Subcutaneous abdominal adipose tissue (tissue), 5 donors: ENCODE data around the gene GPR68.
"Not testable (repeated sequence)": the region's sequence is repeated elsewhere in the genome, so short reads cannot be mapped to it uniquely, and the experiment has no call there.

Source experiments
- H3K27ac ChIP-seq: one replicate; pipeline ENCODE4 v1.7.0; 2013; ENCODE audit warnings: low read depth, mild to moderate bottlenecking, inconsistent platforms, low read length, moderate library complexity
- H3K27me3 ChIP-seq, 5 donors: one replicate each; pipeline ENCODE4 v1.7.0; 2013; ENCODE audit warnings: low read length in 5 of 5, inconsistent platforms in 1 of 5; ENCODE audit not compliant: control insufficient read depth in 5 of 5, insufficient read depth in 4 of 5
- H3K36me3 ChIP-seq, 5 donors: one replicate each; pipeline ENCODE4 v1.7.0; 2013; ENCODE audit warnings: low read length in 5 of 5; ENCODE audit not compliant: control insufficient read depth in 5 of 5, insufficient read depth in 5 of 5
- H3K4me1 ChIP-seq, 5 donors: one replicate each; pipeline ENCODE4 v1.7.0; 2013; ENCODE audit warnings: low read length in 5 of 5, mild to moderate bottlenecking in 3 of 5, moderate library complexity in 1 of 5; ENCODE audit not compliant: control insufficient read depth in 5 of 5, insufficient read depth in 5 of 5
- H3K4me3 ChIP-seq, 5 donors: one replicate each; pipeline ENCODE4 v1.7.0; 2013; ENCODE audit warnings: low read length in 5 of 5, low read depth in 1 of 5
- H3K9ac ChIP-seq, 5 donors: one replicate each; pipeline ENCODE4 v1.7.0; 2013; ENCODE audit warnings: low read length in 5 of 5, mild to moderate bottlenecking in 4 of 5, moderate library complexity in 3 of 5
- H3K9me3 ChIP-seq, 5 donors: one replicate each; pipeline ENCODE4 v1.7.0; 2013; ENCODE audit warnings: low read length in 5 of 5; ENCODE audit not compliant: control insufficient read depth in 5 of 5
- donor health status: healthy.
- donor health status: healthy.
- donor health status: healthy.
- donor health status: healthy.
- donor health status: healthy.

The GPR68 gene

DNA sequence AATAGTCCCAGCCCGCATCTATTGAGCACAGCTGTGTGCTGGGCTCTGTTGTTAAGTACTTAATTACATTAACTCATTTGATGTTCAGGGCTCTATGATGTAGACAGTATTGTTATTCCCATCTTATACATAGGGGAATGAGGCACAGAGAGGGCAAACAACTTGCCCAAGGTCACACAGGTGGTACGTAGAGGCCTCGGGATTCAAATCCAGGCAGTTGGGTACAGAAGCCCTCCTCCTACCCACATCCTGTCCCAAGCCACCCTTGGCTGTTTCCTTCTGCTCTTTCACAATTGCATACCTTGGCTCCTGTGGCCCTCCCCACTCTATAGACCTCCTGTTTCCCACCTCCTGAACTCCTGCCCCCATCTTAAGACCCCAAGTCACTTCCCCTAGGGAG, 10.0 kb upstream of the GPR68 start:
- H3K9ac ChIP-seq, result no peak overlapping the region
- H3K4me3 ChIP-seq, result no peak overlapping the region
- H3K27ac ChIP-seq, result no peak overlapping the region
- H3K27me3 ChIP-seq, result peaks cover 0 to 5% (median 0%) of the 10 kb centered on the region in 5 donors
- peaks cover 1 to 33% (median 16%) of the 10 kb centered on the region in 5 donors for H3K4me1 ChIP-seq
- H3K36me3 ChIP-seq, result no peaks in the 10 kb centered on the region
- H3K9me3 ChIP-seq, result no peaks in the 10 kb centered on the region

DNA sequence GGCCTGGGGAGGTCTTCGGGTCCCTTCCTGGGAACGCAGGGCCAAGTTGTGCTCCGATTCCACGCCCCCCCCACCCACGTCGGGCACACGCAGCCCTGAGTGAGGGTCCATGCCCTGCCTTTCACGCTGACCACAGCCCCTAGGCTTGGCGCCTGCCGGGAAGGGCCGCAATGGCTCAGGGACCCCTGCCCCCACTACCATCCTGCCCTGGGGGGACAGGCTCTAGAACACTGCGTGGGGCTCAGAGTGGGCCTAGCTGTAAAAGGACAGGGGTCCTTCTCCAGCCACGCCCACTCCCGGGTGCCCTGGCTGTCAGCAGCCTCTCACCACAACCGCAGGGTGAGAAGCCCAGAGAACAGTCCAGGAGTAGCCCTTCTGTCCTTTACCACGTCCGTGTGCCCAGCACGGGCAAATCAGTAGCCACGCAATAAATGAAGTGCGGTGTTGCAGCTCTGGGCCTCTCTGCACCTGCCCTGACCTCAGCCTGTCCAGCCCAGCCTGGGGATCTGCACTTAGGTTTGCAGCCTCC, 9.4 kb upstream of the GPR68 start:
- Histone ChIP-seq H3K9ac (peak overlapping the region in 3 of 5 donors; percentile 38 to 72 (median 49)), H3K9me3 (no peaks in the 10 kb centered on the region), H3K4me1 (peaks cover 1 to 33% (median 16%) of the 10 kb centered on the region in 5 donors), H3K27me3 (peaks cover 0 to 5% (median 0%) of the 10 kb centered on the region in 5 donors), H3K27ac (no peak overlapping the region), H3K4me3 (peak overlapping the region in 4 of 5 donors; percentile 58 to 66 (median 62)), H3K36me3 (no peaks in the 10 kb centered on the region)

- Histone ChIP-seq H3K9me3 (no peaks in the 10 kb centered on the region), H3K4me1 (peaks cover 1 to 33% (median 16%) of the 10 kb centered on the region in 5 donors), H3K27me3 (peaks cover 0 to 3% (median 0%) of the 10 kb centered on the region in 5 donors), H3K36me3 (no peaks in the 10 kb centered on the region), H3K27ac (no peak overlapping the region), H3K4me3 (peak overlapping the region in 4 of 5 donors; percentile 58 to 71 (median 64)), H3K9ac (peak overlapping the region in 4 of 5 donors; percentile 38 to 72 (median 54))
Measured at GRCh38 chr14:91252871-91253794, 8.6 kb upstream of the GPR68 start.

DNA sequence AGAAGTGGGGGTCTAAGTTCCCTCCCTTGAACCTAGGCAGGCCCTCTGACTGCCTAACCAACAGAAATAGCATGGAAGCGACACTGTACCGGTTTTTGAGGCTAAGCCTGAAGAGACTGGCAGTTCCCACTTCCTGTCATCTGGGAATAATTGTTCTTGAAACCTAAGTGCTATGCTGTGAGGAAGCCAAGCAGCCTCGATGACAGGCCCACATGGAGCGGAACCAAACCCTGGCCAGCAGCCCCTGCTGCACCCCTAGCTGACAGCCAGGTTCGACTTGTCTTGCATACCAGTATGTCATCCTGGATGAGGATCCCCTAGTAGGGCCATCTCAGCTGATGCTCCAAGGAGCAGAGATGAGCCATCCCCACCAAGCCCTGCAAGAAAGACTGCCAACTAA, 6.4 kb upstream of the GPR68 start:
- Histone ChIP-seq H3K9me3 (peaks cover 0 to 3% (median 0%) of the 10 kb centered on the region in 5 donors), H3K27ac (no peak overlapping the region), H3K36me3 (no peaks in the 10 kb centered on the region), H3K27me3 (peaks cover 0 to 3% (median 0%) of the 10 kb centered on the region in 5 donors), H3K4me1 (peaks cover 1 to 33% (median 16%) of the 10 kb centered on the region in 5 donors), H3K4me3 (no peak overlapping the region), H3K9ac (no peak overlapping the region)

DNA sequence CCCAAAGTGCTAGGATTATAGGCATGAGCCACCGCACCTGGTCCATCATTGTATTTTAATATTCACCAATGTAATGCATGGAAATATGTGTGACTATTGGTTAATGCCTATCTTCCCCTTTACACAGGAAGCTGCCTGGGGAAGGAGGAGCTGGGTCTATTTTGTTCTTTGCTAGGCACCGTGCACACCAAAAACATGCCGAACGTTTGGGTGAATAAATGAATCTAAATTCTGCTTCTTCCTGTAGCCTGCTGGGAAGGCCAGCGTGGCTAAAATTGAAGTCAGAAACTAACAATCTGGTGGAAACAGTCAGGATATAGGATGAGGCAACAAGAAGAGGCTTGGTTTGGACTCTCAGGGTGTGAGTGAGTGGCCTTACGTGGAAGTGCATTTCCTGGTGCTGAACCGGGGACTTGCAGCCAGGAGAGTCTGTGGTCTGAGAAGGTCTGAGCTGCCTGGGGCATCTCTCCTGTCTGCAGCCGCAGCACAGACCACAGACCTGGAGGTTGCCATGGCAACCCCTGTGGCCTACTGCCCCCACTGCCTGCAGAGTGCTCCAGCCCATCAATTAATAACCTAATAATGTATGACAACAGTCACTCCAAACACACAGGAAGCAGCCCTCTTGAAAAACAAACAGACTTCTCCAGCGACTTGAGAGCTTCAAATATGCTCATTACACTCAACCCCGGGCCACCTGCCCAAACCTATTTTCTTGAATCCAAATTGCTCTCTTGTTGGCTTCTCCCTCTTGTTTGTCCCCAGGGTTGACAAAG, 5.5 kb upstream of the GPR68 start:
- Histone ChIP-seq H3K4me3 (no peak overlapping the region), H3K27me3 (peaks cover 0 to 4% (median 3%) of the 10 kb centered on the region in 5 donors), H3K4me1 (peaks cover 1 to 33% (median 16%) of the 10 kb centered on the region in 5 donors), H3K27ac (no peak overlapping the region), H3K9me3 (peaks cover 0 to 3% (median 0%) of the 10 kb centered on the region in 5 donors), H3K36me3 (no peaks in the 10 kb centered on the region), H3K9ac (no peak overlapping the region)

DNA sequence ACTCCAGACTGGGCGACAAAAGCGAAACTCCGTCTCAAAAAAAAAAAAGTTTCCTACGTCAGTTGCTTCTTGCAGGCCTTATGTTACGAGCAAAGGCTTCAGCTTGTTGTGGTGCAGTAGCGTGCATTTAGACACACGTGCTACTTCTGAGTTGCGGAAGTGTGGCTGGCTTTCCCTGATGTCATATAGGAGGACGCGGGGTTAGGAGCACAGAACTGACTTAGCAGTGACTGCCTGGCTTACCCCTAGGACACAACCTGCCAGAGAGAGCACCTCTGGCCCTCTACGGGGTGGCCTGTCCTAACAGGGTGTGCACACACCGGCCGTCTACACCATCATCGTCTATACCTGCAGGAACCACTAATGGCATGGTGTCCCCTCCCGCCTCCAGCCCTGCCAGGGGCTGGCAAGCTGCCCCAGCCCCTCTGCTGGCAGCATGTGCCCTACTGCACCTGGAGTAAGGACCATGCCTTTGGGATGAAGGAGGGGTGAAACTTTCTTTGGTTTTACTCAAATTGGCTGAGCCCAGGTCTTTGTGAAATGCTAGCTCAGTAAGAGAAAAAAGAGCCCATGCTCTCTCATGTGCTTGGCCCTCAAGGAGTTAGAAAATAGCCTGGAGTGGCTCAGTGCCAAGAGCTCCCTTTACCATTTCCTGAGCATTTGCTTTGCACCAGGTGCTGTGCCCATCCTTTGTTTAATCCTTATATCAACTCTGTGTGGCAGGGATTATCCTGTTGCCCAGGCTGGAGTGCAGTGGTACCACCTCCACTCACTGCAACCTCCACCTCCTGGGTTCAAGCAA, 1.7 kb upstream of the GPR68 start:
- Histone ChIP-seq H3K9me3 (peaks cover 0 to 3% (median 0%) of the 10 kb centered on the region in 5 donors), H3K27me3 (peaks cover 0 to 7% (median 4%) of the 10 kb centered on the region in 5 donors), H3K27ac (no peak overlapping the region), H3K4me1 (peaks cover 0 to 39% (median 23%) of the 10 kb centered on the region in 5 donors), H3K36me3 (no peaks in the 10 kb centered on the region), H3K4me3 (no peak overlapping the region), H3K9ac (no peak overlapping the region)

- H3K4me3 ChIP-seq, H3K9me3 ChIP-seq, H3K36me3 ChIP-seq, H3K27ac ChIP-seq, H3K9ac ChIP-seq: not testable (repeated sequence)
- Histone ChIP-seq H3K4me1 (peaks cover 0 to 34% (median 23%) of the 10 kb centered on the region in 5 donors), H3K27me3 (peaks cover 0 to 11% (median 4%) of the 10 kb centered on the region in 5 donors)
Measured at GRCh38 chr14:91245616-91246015, 1.1 kb upstream of the GPR68 start.

GRCh38 chr14:91245029-91245428, 525 bp upstream of the GPR68 start:
- H3K27me3 ChIP-seq, result peaks cover 0 to 11% (median 4%) of the 10 kb centered on the region in 5 donors
- H3K27ac ChIP-seq, result no peak overlapping the region
- H3K9ac ChIP-seq, result no peak overlapping the region
- no peaks in the 10 kb centered on the region for H3K36me3 ChIP-seq
- peaks cover 0 to 3% (median 0%) of the 10 kb centered on the region in 5 donors for H3K9me3 ChIP-seq
- no peak overlapping the region for H3K4me3 ChIP-seq
- H3K4me1 ChIP-seq, result peaks cover 0 to 28% (median 21%) of the 10 kb centered on the region in 5 donors

GRCh38 chr14:91243074-91243471, 1.4 kb downstream of the GPR68 start:
- Histone ChIP-seq H3K4me3 (peak overlapping the region in 1 of 5 donors; percentile 18), H3K9ac (no peak overlapping the region), H3K27me3 (peaks cover 4 to 11% (median 6%) of the 10 kb centered on the region in 5 donors), H3K9me3 (peaks cover 0 to 3% (median 0%) of the 10 kb centered on the region in 5 donors), H3K27ac (no peak overlapping the region), H3K36me3 (no peaks in the 10 kb centered on the region), H3K4me1 (peaks cover 0 to 27% (median 19%) of the 10 kb centered on the region in 5 donors)
